Activated effector memory CD4-positive, alpha-beta T cell treated with Interleukin-2 at 50 U/mL for 16 hours (primary cell): ENCODE results near the gene NDUFC2.
"Not testable (repeated sequence)": the region's sequence is repeated elsewhere in the genome, so short reads cannot be mapped to it uniquely, and the experiment has no call there.

ENCODE experiments used
- DNase-seq: peaks from one replicate; pipeline ENCODE4 v3.0.0-alpha.2; 2020

NDUFC2 gene

GRCh38 chr11:78050964-78051831 is 28.5 kb downstream of the NDUFC2 start:
- DNase-seq: no peak

GRCh38 chr11:78049348-78049747 is 30.3 kb downstream of the NDUFC2 start:
- no peak for DNase-seq

- no peak for DNase-seq
These were observed 31.1 kb downstream of the NDUFC2 start for GRCh38 chr11:78048561-78048960.

- DNase-seq: no peak
These were observed 33.2 kb downstream of the NDUFC2 start for GRCh38 chr11:78046486-78046854.

DNA sequence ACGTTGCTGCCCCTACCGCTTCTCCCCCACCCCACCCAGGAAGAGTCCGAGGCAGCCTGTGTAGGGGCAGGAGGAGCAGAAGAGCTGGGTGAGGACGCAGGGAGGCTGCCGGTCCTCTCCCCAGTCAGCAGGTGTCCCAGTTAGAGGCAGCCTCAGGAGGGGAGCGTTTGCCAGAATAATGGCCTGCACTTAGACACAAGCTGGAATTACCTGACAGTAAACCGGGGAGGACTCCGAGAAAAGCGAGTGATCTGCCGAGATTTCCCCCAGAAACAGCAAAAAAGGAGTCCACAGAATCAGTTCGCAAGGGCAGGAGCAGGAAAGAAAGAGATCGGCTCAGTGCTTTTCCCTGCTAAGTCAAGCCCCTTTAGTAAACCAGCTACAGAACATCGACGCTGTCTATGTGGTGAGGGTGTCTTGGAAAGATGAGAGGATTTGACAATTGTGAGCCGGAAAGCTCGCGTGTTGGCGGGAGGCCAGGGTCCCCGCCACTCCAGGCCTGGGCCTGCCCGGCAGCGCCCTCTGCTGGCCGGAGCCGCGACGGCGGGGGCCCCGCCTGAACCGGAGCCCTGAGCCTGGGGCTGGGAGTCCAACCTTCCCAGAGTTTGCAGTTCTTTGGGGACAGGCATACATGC is 33.7 kb downstream of the NDUFC2 start:
- peak; percentile 70 for DNase-seq

DNA sequence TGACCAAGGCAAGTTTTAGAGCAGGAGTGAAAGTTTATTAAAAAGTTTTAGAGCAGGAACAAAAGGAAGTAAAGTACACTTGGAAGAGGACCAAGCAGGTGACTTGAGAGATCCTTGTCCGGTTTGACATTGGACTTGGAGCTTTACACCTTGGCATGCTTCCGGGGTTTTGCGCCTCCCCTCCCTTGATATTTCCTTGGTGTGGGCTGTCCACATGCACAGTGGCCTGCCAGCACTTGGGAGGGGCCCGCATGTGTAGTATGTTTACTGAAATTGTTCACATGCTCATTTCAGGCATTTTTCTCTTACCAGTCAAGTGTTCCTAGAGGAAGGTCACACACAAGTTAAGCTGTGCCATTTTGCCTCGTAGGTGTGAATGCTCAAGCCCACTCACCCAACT is 35.0 kb downstream of the NDUFC2 start:
- no peak for DNase-seq

GRCh38 chr11:78041843-78042440 is 37.7 kb downstream of the NDUFC2 start:
- DNase-seq: no peak

DNA sequence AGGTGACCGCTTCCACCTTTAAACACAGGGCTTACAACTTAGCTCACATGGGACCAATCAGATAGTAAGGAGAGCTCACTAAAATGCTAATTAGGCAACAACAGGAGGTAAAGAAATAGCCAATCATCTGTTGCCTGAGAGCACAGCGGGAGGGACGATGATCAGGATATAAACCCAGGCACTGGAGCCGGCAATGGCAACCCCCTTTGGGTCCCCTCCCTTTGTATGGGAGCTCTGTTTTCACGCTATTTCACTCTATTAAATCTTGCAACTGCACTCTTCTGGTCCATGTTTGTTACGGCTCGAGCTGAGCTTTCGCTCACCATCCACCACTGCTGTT is 38.3 kb downstream of the NDUFC2 start:
- not testable (repeated sequence) for DNase-seq

GRCh38 chr11:78040691-78041379 is 38.8 kb downstream of the NDUFC2 start:
- no peak for DNase-seq

DNA sequence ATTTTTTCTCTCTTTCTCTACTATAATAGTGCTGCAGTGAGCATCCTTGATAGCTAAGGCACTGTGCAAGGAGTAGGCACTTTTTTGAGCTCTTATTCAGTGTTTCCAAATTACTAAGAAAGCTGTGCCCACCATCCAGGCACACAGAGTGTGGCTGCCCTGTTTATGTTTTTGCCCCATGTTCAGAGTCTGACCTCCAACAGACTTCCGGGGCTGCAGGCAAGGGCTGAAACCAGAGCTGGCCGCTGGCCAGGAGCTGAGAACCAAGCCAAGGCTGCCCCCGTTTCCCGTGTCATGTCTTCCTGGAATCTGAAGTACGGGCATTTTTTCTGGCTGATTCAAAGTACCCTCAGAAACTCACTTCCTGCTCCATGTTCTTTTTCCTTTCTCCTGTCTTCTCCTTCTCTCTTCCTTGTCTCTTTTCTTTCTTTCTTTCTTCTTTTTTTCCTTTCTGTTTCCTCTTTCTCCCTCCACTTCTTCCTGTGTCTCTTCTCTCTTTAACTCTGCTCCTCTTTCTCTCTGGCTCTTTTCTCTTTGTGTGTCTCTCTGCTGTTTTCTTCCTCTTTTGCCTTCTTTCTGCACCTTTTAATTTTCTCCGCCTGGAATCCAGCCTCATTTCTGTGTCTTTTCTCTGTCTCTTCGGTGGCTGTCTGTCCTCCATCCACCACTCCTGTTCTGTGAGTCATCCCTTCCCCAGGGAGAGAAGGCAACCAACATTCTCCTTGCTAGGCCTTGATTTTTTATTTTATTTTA is 39.6 kb downstream of the NDUFC2 start:
- no peak for DNase-seq

DNA sequence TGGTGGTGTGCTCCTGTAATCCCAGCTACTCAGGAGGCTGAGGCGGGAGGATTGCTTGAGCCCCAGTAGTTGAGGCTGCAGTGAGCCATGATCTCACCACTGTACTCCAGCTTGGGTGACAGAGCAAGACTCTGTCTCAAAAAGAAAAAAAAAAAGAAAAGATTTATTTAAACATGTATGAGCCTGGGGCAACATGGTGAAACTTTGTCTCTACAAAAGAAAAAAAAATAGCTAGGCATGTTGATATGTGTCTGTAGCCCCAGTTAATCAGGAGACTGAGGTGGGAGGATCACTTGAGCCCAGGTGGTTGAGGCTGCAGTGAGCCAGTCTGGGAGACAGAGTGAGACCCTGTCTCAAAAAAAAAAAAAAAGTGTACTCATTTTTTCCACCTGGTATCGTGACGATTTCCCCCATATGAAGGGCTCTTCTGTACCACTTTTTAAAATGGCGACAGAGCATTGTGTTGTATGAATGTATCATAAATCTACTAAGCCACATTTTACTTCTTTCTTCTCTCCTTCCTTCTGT is 40.2 kb downstream of the NDUFC2 start:
- DNase-seq: no peak

DNA sequence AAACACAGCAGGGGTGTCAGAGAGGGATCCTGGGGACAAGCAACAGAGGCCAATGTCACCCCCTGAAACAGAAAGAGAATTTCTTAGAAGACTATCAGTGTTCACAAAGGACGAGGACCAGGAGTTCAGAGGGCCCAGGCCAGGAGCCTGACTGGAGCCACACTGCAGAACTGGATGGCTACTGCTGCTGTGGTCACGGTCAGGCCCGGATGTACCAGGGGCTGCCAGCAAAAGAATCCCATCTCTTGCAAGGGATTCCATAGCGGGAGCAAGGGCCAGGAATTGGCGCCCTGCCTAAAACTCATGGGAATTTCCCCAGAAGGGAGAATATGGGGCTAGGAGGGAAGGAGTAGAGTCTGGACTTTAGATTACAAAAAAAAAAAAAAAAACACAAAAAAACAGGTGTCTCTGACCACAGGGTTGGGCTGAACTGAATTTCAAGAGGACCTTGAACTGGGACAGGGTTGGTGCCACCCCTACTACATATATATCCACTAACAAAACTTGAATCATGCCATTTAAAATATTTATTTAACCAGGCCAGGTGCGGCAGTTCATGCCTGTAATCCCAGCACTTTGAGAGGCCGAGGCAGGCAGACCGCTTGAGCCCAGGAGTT is 40.9 kb downstream of the NDUFC2 start:
- DNase-seq: no peak

DNA sequence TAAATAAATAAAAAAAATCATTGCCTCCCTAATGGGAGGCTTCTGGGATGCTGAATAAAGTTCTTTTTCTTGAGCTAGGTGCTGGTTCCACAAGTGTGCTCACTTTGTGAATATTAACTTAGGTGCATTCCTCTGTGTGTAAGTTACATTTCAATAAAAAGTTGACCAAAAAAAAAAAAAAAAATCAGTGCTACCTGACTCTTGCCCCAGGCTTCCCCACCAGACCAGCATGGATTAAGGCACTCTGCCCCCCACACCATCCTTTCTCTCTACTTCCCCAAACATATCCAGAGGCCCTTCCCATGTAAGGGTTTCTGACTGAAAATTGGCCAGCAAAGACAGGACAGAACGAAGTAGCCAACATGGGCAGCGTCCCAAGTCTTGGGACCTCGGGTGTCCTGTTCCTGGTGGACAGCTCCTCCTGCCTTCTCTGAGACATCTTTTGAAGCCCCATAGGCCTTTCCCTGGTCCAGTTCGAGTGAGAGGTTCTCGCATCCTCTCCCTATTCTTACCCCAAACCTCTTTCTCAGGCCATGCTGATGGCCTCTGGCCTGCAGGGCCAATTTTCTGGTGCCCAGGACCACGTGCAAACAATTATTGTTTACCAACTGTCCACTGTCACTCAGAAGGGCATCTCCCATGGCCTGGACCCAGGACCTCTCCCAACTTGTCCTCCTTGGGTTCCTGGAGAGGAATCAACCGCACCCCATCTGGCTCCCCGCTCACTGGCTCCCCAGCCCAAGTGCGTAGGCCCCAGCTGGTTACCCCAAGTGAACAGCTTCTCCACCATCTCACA is 41.6 kb downstream of the NDUFC2 start:
- DNase-seq: no peak

- no peak for DNase-seq
These were observed 42.6 kb downstream of the NDUFC2 start for GRCh38 chr11:78037056-78037455.

GRCh38 chr11:78036313-78036712 is 43.3 kb downstream of the NDUFC2 start:
- no peak for DNase-seq

- no peak for DNase-seq
These were observed 45.0 kb downstream of the NDUFC2 start for GRCh38 chr11:78034623-78035022.

- DNase-seq: no peak
These were observed 46.6 kb downstream of the NDUFC2 start for GRCh38 chr11:78033040-78033439.

DNA sequence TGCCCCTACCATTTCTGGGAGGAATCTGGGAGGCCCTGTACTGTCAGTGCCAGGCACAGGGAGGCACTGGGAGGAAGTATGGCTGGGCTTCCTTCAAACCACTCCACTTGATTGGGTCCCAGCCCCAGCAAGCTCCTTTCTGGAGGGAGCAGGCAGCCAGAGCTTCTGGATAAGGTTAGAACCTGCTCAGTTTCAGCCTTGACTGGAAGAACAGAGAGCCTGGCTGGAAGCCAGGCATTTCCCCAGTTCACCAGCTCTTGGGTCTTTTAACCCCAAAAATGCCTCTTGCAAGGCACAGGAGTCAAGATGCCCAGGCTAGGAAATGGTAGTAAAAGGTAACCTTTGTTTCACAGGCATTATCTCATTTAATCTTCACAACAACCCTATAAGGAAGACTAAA is 47.6 kb downstream of the NDUFC2 start:
- no peak for DNase-seq

DNA sequence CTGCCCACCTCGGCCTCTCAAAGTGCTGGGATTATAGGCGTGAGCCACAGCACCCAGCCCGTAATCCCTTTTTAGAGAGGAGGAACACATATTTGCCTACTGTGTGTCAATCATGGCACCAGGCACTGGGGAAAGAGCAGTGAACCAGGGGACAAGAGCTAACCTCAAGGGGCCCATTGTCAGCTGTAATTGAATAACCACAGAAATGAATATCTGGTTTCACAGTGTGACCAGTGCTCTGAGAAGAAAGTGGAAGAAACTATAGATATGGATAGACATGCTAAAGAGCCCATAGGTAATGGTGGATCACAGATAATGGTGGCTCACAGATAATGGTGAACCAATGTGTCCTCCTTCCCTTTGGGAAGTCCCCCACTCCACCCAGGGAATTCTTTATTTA is 48.0 kb downstream of the NDUFC2 start:
- no peak for DNase-seq

GRCh38 chr11:78030429-78031325 is 49.0 kb downstream of the NDUFC2 start:
- no peak for DNase-seq
